AG09309 (cell line): ENCODE results near the gene ORC1.
A peak's percentile ranks its signal among the peaks of the same experiment; 100 is the strongest.

ENCODE experiments used
- DNase-seq: peaks from one replicate; pipeline ENCODE4 v3.0.0-alpha.2; 2010; ENCODE audit warnings: low read depth
- H3K4me3 ChIP-seq: 2 replicates; pipeline ENCODE4 v1.5.1; 2011; ENCODE audit warnings: mild to moderate bottlenecking, low read depth, low read length, moderate library complexity; ENCODE audit not compliant: control insufficient read depth
- TF ChIP-seq, protein P1 (sequence below): IDR thresholded peaks from 2 replicates; pipeline ENCODE4 v1.5.1; 2011; ENCODE audit warnings: mild to moderate bottlenecking, low read depth, low read length, inconsistent platforms; ENCODE audit not compliant: insufficient read depth, control insufficient read depth; ENCODE audit errors: missing control alignments

The ORC1 gene

DNA sequence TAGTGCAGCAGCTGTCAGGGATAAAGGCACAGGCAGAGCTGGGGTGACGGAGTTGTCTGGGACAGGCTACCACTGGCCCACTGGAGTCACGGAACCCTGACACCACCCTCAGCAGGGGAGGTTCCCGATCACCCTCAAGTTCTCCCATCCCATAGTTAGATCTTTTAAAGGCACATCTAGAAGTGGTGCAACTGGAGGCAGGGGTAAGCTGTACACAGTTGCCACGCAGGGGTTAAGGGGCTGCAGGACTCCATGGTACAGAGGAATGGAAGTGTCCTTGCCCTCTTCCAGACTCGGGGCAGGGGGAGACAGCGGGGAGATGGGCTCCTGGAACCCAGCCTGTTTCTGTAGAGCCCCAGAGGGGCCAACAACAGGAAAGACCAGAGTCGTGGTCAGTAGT, 51.5 kb downstream of the ORC1 start:
- TF ChIP-seq, protein P1, sequence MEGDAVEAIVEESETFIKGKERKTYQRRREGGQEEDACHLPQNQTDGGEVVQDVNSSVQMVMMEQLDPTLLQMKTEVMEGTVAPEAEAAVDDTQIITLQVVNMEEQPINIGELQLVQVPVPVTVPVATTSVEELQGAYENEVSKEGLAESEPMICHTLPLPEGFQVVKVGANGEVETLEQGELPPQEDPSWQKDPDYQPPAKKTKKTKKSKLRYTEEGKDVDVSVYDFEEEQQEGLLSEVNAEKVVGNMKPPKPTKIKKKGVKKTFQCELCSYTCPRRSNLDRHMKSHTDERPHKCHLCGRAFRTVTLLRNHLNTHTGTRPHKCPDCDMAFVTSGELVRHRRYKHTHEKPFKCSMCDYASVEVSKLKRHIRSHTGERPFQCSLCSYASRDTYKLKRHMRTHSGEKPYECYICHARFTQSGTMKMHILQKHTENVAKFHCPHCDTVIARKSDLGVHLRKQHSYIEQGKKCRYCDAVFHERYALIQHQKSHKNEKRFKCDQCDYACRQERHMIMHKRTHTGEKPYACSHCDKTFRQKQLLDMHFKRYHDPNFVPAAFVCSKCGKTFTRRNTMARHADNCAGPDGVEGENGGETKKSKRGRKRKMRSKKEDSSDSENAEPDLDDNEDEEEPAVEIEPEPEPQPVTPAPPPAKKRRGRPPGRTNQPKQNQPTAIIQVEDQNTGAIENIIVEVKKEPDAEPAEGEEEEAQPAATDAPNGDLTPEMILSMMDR = no peak
- DNase-seq = no peak
- no peak overlapping the region for H3K4me3 ChIP-seq

DNA sequence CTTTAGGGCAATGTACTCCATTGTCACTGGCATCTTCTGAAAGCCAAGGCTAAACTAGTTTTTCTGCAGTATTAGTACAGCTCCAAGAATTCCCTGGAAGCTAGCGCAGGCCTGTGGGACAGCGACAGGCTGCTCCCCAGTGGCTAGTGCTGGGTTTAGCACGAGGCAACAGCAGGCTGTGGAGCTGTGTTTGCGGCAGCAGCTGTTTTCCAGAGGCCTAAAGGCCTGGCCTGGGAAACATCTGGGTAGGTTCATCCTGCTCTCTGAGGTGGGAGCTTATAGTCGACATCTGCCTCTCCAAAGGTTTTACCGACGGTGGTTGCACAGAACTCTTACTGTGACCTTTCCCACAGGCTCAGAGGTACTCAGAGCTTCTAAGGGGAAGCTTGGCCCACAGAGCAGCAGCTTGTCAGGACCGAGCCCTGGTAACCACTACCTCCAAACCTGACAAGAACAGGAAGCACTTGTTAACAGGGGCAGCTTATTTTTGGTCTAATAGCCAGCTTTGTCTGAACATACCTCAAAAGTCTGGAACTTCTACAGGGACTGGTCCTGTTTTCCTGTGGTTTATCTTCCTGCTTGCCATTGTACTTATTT, 55.4 kb downstream of the ORC1 start:
- TF ChIP-seq, protein P1 = peak; percentile 37
- no peak overlapping the region for H3K4me3 ChIP-seq
- DNase-seq = no peak

DNA sequence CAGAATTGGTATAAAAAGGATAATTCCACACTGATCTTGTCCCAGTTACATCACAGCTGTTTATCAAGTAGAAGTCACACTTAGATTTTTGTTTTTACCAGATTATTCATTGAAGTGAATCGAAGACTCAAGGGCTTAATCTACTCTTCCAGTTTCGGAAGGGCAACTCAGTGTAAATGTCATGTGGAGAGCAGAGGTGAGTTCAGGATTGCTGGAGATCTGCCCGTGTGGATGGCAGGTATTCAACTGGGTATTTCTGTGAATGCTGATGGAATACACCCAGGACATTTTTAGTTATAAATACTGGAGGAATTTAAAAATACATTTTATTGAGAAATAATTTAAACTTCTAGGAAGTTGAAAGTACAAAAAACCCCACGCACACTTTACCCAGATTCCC, 57.6 kb downstream of the ORC1 start:
- TF ChIP-seq, protein P1 = no peak
- H3K4me3 ChIP-seq = no peak overlapping the region
- DNase-seq = no peak

DNA sequence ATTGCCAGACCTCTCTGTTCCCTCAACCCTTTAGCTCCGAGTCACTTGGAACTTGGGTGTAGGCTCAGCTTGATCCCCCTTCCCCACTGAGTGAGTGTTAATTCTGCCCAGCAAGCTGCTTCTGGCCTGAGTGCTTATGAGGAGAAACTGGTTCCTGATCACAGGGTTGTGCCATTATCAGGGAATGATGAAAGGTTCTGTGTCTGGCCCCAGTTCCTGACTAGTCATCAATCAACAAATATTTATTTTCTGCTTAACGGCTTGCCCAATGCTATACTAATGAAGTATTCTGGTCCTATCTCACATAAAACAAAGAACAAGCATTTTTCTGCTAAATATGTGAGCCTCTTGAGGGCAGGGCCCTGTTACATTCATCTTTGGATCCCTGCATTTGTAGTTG, 59.0 kb downstream of the ORC1 start:
- no peak overlapping the region for H3K4me3 ChIP-seq
- DNase-seq = no peak
- TF ChIP-seq, protein P1 = no peak

DNA sequence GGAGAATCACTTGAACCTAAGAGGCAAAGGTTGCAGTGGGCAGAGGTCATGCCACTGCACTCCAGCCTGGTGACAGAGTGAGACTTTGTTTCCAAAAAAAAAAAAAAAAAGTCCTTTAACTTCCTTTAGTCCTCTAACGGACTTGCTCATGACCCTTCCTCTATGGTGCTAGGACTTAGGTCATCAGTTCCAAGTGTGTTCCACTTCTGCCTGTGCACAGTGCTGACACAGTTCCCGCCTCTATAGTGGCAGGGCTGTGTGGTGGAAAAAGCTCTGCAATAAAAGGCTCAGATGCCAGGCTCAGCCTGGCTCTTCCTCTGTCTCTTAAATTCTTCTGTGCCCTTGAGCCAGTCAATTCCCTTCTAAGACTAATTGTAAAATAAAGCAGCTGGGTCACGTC, 60.2 kb downstream of the ORC1 start:
- H3K4me3 ChIP-seq = no peak overlapping the region
- no peak for DNase-seq
- TF ChIP-seq, protein P1 = no peak

DNA sequence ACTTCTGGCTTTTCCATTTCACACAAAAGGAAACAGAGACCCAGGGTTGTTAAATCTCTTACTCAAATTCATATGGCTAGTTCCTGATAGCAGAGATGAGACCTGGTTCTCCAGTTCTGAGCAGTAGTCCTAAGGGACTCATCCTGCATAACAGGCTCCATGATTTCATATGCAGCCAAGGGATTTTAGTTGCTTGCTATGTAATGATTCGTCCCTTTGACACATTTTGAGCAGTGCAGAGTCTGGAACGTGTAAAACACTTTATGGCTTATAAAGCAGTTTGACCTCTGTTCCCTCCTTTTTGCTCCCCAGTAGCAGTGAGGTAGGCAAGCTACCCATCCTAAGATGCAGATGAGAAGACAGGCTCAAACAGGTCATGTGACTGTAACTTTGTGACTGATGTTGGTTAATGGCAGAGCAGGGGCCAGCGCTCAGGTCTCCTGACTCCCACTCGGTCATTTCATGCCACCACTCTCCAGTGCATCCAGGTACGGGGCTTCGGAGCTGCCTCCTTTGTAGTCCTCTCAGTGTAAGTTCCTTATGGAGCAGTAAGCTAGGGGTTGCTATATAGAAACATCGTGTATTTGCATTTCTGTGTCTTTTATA, 62.5 kb downstream of the ORC1 start:
- DNase-seq = no peak
- TF ChIP-seq, protein P1 = no peak
- no peak overlapping the region for H3K4me3 ChIP-seq

DNA sequence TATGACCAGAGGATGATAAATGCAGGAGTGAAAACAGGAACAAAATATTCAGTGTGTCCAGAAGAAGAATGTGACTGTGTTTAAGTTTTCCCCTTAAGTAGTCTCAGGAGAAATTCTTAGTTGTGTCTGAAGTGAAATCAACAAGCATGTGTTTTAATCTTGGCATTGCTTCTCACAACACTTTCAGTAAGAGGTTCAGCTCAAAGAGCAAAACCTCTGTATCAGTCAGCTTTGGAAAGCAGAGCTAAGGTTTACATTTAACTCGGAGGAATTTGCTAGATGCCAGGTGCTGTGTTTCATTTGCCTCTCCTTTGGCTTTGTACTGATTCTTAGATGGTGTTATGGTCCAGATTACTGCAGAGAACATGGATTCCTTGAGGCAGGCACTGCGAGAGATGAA, 66.8 kb downstream of the ORC1 start:
- no peak overlapping the region for H3K4me3 ChIP-seq
- no peak for DNase-seq
- TF ChIP-seq, protein P1 = no peak
